MM.1S (cell line): ENCODE data around the gene NCR3LG1.

Experiments
- DNase-seq: peaks from one replicate; pipeline ENCODE4 v3.0.0-alpha.2; 2015
- H2AFZ ChIP-seq: fragments of 300-600 bp; sonication (generic); 2 replicates; pipeline ENCODE4 v1.6.0; 2016; ENCODE audit warnings: antibody characterized with exemption, low read length
- H3F3A ChIP-seq: fragments of 300-600 bp; sonication (generic); 2 replicates; pipeline ENCODE4 v1.6.1; 2016; ENCODE audit warnings: mild to moderate bottlenecking, antibody characterized with exemption, low read length, moderate library complexity, mixed read lengths; ENCODE audit not compliant: insufficient read depth
- H3K27ac ChIP-seq: fragments of 300-600 bp; sonication (generic); 2 replicates; pipeline ENCODE4 v1.5.1; 2016; ENCODE audit warnings: mild to moderate bottlenecking, low read length
- H3K27me3 ChIP-seq: fragments of 300-600 bp; sonication (generic); replicated peaks from 2 replicates; pipeline ENCODE4 v1.6.0; 2016; ENCODE audit warnings: low read length; ENCODE audit not compliant: insufficient read depth
- H3K36me3 ChIP-seq: fragments of 300-600 bp; sonication (generic); replicated peaks from 2 replicates; pipeline ENCODE4 v1.6.1; 2016; ENCODE audit warnings: mild to moderate bottlenecking, low read length, mixed read lengths; ENCODE audit not compliant: insufficient read depth
- H3K4me1 ChIP-seq: fragments of 300-600 bp; sonication (generic); 2 replicates; pipeline ENCODE4 v1.6.1; 2016; ENCODE audit warnings: low read length, mixed read lengths
- H3K4me2 ChIP-seq: fragments of 300-600 bp; sonication (generic); 2 replicates; pipeline ENCODE4 v1.6.0; 2016; ENCODE audit warnings: low read depth, low read length
- H3K4me3 ChIP-seq: fragments of 300-600 bp; sonication (generic); 2 replicates; pipeline ENCODE4 v1.5.1; 2016; ENCODE audit warnings: low read length, mixed read lengths
- H3K79me2 ChIP-seq: fragments of 300-600 bp; sonication (generic); 2 replicates; pipeline ENCODE4 v1.6.1; 2016; ENCODE audit warnings: mixed run types, low read length, mixed read lengths
- H3K9ac ChIP-seq: fragments of 300-600 bp; sonication (generic); 2 replicates; pipeline ENCODE4 v1.6.1; 2016; ENCODE audit warnings: low read length, mixed read lengths
- H3K9me2 ChIP-seq: fragments of 300-600 bp; sonication (generic); replicated peaks from 2 replicates; pipeline ENCODE4 v1.6.1; 2016; ENCODE audit warnings: mild to moderate bottlenecking, low read length, mixed read lengths; ENCODE audit not compliant: insufficient read depth
- H3K9me3 ChIP-seq: fragments of 300-600 bp; sonication (generic); replicated peaks from 2 replicates; pipeline ENCODE4 v1.6.1; 2016; ENCODE audit warnings: mild to moderate bottlenecking, low read length, mixed read lengths; ENCODE audit not compliant: insufficient read depth
- H4K20me1 ChIP-seq: fragments of 300-600 bp; sonication (generic); 2 replicates; pipeline ENCODE4 v1.6.1; 2016; ENCODE audit warnings: mild to moderate bottlenecking, low read length, moderate library complexity, mixed read lengths; ENCODE audit not compliant: insufficient read depth
- CTCF ChIP-seq: fragments of 300-600 bp; sonication (generic); IDR thresholded peaks from 2 replicates; pipeline ENCODE4 v1.5.1; 2016; ENCODE audit warnings: antibody characterized with exemption, low read length, mixed read lengths
- EZH2 ChIP-seq: fragments of 300-600 bp; sonication (generic); optimal IDR thresholded peaks from 2 replicates; pipeline ENCODE3; 2017; ENCODE audit warnings: low read depth, mild to moderate bottlenecking, antibody characterized with exemption, low read length, mixed read lengths
- EZH2phosphoT487 ChIP-seq: fragments of 300-600 bp; sonication (generic); IDR thresholded peaks from 2 replicates; pipeline ENCODE4 v1.6.1; 2018; ENCODE audit warnings: antibody characterized with exemption, low read length

NCR3LG1 gene

GRCh38 chr11:17399236-17399635 lies 47.6 kb downstream of the NCR3LG1 start:
- Histone ChIP-seq H3K9me2 (no peaks in the 10 kb centered on the region), H3K4me2 (no peak overlapping the region), H3K27me3 (no peaks in the 10 kb centered on the region), H3K27ac (no peak overlapping the region), H3F3A (no peaks in the 10 kb centered on the region), H4K20me1 (no peaks in the 10 kb centered on the region), H3K36me3 (no peaks in the 10 kb centered on the region), H3K4me3 (no peak overlapping the region), H3K9me3 (no peaks in the 10 kb centered on the region), H3K9ac (no peak overlapping the region), H2AFZ (no peak overlapping the region), H3K4me1 (no peaks in the 10 kb centered on the region), H3K79me2 (no peaks in the 10 kb centered on the region)
- no peak for TF ChIP-seq CTCF
- no peak for TF ChIP-seq EZH2phosphoT487
- TF ChIP-seq EZH2: no peak
- no peak for DNase-seq

DNA sequence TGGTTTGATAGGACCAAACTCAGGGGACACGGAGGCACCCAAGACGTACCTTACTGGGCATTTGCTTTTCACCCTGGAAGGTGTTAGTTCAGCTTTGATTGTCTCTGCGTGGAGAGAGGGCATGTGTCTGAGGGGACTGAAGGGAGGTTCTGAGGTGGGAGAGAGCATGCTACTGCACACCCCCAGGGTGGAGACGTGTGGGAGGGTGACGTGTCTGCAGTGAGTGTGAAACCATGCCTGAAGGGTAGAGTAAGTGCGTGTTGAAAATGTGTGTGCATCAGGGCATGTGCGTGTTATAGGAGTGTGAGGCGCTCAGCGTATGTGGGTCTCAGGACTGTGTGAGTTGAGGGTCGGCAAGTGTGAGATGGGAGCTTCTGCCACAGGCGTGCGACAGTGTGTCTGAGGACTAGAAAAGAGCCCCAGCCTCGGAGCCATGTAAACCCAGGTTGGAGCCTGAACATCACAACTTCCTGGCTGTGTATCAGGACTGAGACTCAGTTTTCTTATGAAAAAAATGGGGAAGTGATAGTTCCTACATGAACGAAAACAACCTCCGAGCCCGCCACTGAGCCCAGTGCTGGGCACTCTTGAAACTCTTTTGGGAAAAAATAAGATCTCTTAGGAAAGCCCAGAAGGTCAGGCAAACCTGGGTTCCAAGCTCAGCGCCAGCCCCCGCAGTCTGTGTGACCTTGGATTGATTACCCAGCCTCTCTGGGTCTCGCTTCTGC lies 48.6 kb downstream of the NCR3LG1 start:
- H3K9me3 ChIP-seq: no peaks in the 10 kb centered on the region
- H3K9me2 ChIP-seq: no peaks in the 10 kb centered on the region
- H3K4me2 ChIP-seq: no peak overlapping the region
- H3F3A ChIP-seq: no peaks in the 10 kb centered on the region
- TF ChIP-seq CTCF (no peak), EZH2phosphoT487 (no peak), EZH2 (no peak)
- no peaks in the 10 kb centered on the region for H3K27me3 ChIP-seq
- no peak overlapping the region for H3K4me3 ChIP-seq
- DNase-seq: no peak
- H3K36me3 ChIP-seq: no peaks in the 10 kb centered on the region
- peaks cover 1% of the 10 kb centered on the region for H3K4me1 ChIP-seq
- H3K27ac ChIP-seq: no peak overlapping the region
- H2AFZ ChIP-seq: no peak overlapping the region
- H4K20me1 ChIP-seq: no peaks in the 10 kb centered on the region
- no peaks in the 10 kb centered on the region for H3K79me2 ChIP-seq
- H3K9ac ChIP-seq: no peak overlapping the region

DNA sequence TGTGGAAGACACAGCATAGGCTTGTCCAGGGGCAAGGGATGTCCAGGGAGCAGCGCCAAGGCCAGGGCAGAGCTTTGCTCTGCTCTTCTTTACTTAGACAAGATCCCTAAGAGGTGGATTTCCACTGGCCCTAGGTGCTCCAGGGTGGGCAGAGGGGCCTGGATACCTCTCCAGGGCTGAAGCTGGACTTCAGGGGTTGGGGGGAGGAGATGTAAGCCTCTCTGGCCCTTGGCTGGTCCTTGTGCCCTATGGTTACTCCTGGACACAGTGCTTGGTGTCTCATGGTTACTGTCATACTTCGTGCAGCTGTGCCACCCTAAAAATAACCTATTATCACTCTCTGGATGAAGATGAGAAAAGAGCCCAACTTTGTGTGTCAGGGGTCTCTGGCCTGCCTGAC lies 49.7 kb downstream of the NCR3LG1 start:
- no peaks in the 10 kb centered on the region for H3K36me3 ChIP-seq
- H3K9me2 ChIP-seq: no peaks in the 10 kb centered on the region
- H3K4me3 ChIP-seq: no peak overlapping the region
- 0 out of 2 replicates have a peak, but pooled peaks cover 4% of the 10 kb centered on the region for H3F3A ChIP-seq
- H3K4me1 ChIP-seq: peaks cover 12% of the 10 kb centered on the region
- H3K9ac ChIP-seq: no peak overlapping the region
- no peak for DNase-seq
- no peak overlapping the region for H2AFZ ChIP-seq
- TF ChIP-seq EZH2phosphoT487 (no peak), CTCF (no peak), EZH2 (no peak)
- no peaks in the 10 kb centered on the region for H3K79me2 ChIP-seq
- no peaks in the 10 kb centered on the region for H3K9me3 ChIP-seq
- H4K20me1 ChIP-seq: no peaks in the 10 kb centered on the region
- H3K4me2 ChIP-seq: no peak overlapping the region
- H3K27me3 ChIP-seq: no peaks in the 10 kb centered on the region
- H3K27ac ChIP-seq: no peak overlapping the region
